ENCODE data around the gene C12orf75. TPM values are rescaled to one million over a fixed set of nuclear protein-coding genes. Genes with fewer than 3 reads are reported as not detected.
"Not testable (repeated sequence)": the region's sequence is repeated elsewhere in the genome, so short reads cannot be mapped to it uniquely, and the experiment has no call there.

Gene C12orf75
- total RNA-seq, 4 donors from 2014 or later, result 16.1 to 20.1 (median 18.3) TPM

- no peak for TF ChIP-seq CTCF (IDR thresholded peaks at IDR 0.05)
- no peak for TF ChIP-seq POLR2A (IDR thresholded peaks at IDR 0.05)
- no peak overlapping the region for H3K4me3 ChIP-seq
- H3K27me3 ChIP-seq, result no peaks in the 10 kb centered on the region
- H3K9me3 ChIP-seq, result no peaks in the 10 kb centered on the region
- no peaks in the 10 kb centered on the region for H3K4me1 ChIP-seq
- DNase-seq, result no peak
- no peak overlapping the region for H3K27ac ChIP-seq
- no peaks in the 10 kb centered on the region for H3K36me3 ChIP-seq
These were observed 36.3 kb upstream of the C12orf75 start for GRCh38 chr12:105294161-105294560.

DNA sequence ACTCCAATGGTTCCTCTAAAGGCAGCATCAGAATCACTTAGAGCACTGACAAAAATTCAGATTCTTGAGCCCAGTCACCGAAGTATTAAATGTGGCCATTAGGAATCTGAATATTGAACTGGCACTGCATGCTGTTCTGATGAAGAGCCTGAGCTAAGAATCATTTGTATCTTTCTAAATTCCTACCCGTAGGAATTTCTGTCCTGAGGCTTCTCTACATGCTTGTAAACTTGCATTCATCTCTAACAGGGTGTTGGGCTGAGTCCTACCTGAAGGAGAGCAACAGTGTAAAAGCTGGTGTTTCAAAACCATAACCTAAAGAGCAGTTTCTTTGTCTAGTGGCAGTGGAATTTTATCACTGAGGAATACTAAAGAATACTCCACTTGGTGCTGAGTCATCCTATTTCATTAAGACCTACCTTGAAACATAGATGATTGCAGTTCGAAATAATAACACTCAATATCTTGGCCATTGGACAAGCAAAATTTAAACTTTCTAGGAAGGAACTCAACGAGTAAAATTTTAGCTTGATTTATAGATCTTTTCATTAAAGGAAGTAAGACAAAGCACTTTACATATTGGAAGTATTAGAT is 35.5 kb upstream of the C12orf75 start:
- no peaks in the 10 kb centered on the region for H3K9me3 ChIP-seq
- no peak overlapping the region for H3K27ac ChIP-seq
- no peak for DNase-seq
- no peaks in the 10 kb centered on the region for H3K4me1 ChIP-seq
- no peak for TF ChIP-seq POLR2A (IDR thresholded peaks at IDR 0.05)
- TF ChIP-seq CTCF (IDR thresholded peaks at IDR 0.05), result no peak
- H3K4me3 ChIP-seq, result no peak overlapping the region
- no peaks in the 10 kb centered on the region for H3K27me3 ChIP-seq
- no peaks in the 10 kb centered on the region for H3K36me3 ChIP-seq

DNA sequence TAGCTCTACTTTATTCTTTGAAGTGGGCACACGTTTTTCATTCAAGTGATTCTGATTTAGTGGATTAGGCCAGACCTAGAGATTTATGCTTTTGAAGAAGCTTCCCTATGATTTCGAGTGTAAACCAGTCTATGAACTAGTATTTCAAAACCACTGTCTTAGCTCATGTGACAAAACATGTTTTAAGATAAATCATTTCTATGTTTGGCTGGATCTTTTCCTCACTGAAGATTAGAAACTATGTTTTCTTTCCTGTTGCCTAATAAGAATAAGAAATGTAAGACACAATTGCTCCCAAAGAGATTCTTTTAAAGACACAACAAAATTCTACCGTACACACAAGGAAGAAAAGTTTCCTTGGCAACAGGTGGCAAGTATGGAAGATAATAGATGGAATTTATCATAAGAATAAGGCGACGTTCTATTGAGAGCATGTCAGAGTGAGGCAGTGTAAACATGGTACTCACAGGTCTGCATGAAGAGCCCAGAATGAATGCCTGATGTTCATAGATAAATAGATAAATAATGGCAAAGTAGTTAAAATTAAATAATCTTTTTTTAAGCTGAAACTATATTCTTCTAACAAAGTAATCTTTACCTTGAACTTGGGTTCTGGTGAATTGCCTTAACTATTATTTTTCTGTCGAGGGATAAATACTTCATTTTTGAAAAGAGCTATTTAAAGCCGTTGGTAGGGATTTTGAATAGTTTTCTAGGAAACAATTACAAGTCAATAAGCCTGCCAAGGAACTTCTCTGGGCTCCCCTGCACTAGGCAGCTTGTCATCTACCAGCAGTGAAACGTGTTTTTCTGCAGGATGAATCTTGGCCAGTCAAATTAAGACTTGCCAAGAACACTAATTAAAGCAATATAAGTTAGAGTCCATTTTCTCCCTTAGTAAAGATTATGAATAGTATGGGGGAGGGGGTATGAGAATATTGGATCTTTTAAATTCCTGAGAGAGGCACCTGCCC is 34.1 kb upstream of the C12orf75 start:
- no peak overlapping the region for H3K27ac ChIP-seq
- H3K9me3 ChIP-seq, result no peaks in the 10 kb centered on the region
- no peak for DNase-seq
- no peaks in the 10 kb centered on the region for H3K4me1 ChIP-seq
- no peaks in the 10 kb centered on the region for H3K36me3 ChIP-seq
- no peak overlapping the region for H3K4me3 ChIP-seq
- H3K27me3 ChIP-seq, result no peaks in the 10 kb centered on the region
- TF ChIP-seq POLR2A (IDR thresholded peaks at IDR 0.05), result no peak
- TF ChIP-seq CTCF (IDR thresholded peaks at IDR 0.05), result no peak

DNA sequence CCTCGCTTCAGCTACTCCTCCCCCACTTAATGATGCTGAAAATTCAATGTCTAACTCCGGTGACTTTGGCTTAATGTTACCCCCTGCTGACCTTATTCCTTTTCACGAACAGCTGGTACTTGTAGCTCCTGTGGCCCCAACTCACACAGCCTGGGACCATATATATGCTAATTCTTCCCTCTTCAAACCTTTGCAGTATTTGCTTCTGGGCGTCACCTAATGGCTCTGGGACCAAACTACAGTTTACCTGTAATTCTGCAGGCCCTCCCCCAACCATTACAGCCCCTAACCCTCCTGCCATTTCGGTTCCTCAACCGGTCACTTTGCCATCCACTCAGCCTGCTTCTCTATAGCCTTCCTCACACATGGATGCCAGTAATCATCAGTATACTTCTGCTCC is 29.6 kb upstream of the C12orf75 start:
- H3K4me1 ChIP-seq, result no peaks in the 10 kb centered on the region
- no peaks in the 10 kb centered on the region for H3K27me3 ChIP-seq
- H3K27ac ChIP-seq, result no peak overlapping the region
- no peak overlapping the region for H3K4me3 ChIP-seq
- no peak for TF ChIP-seq POLR2A (IDR thresholded peaks at IDR 0.05)
- TF ChIP-seq CTCF (IDR thresholded peaks at IDR 0.05), result no peak
- H3K36me3 ChIP-seq, result no peaks in the 10 kb centered on the region
- H3K9me3 ChIP-seq, result no peaks in the 10 kb centered on the region
- DNase-seq, result no peak

DNA sequence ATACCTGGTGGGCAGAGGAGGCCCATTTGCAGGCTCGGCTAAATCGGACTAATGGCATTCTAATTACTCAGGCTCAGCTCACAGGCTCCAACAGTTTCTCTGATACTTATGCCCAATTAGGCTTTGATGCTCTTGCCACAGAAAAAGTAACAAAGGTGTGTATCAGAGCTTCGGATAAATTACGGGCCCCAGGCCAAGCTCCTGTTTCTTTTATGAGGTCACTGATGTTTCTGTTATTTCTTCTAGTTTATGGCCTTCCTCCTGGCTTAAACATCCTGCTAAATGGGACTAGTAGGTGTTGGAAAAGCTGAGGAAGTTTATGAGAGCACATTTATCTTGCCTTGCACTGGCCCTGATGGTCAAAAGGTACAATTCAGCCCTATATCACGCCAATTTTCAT is 28.8 kb upstream of the C12orf75 start:
- no peak for TF ChIP-seq CTCF (IDR thresholded peaks at IDR 0.05)
- no peak for TF ChIP-seq POLR2A (IDR thresholded peaks at IDR 0.05)
- DNase-seq, result no peak
- H3K36me3 ChIP-seq, result no peaks in the 10 kb centered on the region
- H3K4me3 ChIP-seq, result no peak overlapping the region
- H3K27ac ChIP-seq, result no peak overlapping the region
- H3K27me3 ChIP-seq, result no peaks in the 10 kb centered on the region
- H3K4me1 ChIP-seq, result no peaks in the 10 kb centered on the region
- no peaks in the 10 kb centered on the region for H3K9me3 ChIP-seq

DNA sequence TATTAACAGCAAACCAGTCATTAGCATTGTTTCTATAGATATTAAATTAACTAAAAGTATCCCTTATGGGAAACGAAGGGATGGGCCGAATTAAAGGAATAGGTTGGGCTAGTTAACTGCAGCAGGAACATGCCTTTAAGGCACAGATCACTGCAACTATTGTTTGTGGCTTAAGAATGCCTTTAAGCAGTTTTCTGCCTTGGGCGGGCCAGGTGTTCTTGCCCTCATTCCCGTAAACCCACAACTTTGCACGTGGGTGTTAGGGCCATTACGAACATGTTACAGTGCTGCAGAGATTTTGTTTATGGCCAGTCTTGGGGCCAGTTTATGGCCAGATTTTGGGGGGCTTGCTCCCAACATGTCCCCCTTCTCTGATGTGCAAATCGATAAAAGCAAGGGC is 27.5 kb upstream of the C12orf75 start:
- H3K36me3 ChIP-seq, DNase-seq, H3K4me1 ChIP-seq, H3K27me3 ChIP-seq, H3K9me3 ChIP-seq, H3K4me3 ChIP-seq, H3K27ac ChIP-seq: not testable (repeated sequence)

DNA sequence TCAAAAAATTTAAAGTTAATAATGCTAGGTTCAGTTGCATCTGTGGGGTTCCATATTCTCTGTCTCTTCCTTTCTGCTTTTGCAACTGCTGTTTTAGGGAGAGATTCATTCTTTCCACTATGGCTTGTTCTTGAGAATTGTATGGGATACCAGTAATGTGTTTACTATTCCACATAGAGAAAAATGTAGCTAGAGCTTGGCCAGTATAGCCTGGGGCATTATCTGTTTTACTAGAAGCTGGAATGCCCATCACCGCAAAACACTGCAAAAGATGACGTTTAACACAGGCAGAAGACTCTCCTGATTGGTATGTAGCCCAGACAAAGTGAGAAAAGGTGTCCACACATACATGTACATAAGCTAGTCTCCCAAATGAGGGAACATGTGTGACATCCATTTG is 25.9 kb upstream of the C12orf75 start:
- not testable (repeated sequence) for H3K27ac ChIP-seq, DNase-seq, H3K36me3 ChIP-seq, H3K4me3 ChIP-seq, H3K9me3 ChIP-seq, H3K27me3 ChIP-seq, H3K4me1 ChIP-seq

DNA sequence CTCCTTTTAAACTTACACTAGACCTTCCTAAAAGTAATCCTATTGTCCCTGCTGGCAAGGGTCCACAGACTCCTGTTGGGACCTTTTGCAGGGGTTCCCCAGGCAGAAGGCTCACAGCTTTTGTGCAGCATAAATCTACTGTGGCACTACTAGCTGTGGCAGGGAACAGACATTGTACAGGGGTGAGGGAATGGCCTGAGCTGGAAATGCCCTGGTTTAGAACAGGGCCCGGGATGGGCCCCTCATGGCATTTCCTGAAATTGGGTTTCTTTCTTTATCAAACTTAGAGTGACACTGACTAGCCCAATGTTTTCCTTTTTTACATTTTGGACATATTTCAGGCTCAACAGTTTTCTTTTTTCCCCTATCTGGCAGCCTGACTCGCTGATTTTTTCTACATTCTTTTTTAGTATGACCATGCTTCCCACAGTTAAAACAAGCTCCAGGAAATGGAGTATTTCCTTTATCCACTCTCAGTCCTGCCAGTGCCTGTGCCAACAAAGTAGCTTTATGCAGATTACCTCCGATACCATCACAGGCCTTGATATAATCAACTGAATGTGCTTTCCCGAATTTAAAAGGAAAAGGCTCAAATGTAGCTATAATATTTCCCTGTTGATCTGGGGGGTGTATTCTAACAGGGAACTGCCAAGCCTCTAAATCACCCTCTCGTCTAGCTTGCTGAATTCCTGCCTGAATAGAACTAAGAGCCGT is 22.7 kb upstream of the C12orf75 start:
- not testable (repeated sequence) for H3K27me3 ChIP-seq, DNase-seq, H3K36me3 ChIP-seq, H3K4me3 ChIP-seq, H3K4me1 ChIP-seq, H3K9me3 ChIP-seq, H3K27ac ChIP-seq

GRCh38 chr12:105308839-105309238 is 21.7 kb upstream of the C12orf75 start:
- not testable (repeated sequence) for H3K4me1 ChIP-seq, H3K4me3 ChIP-seq, H3K27me3 ChIP-seq, H3K36me3 ChIP-seq, H3K9me3 ChIP-seq, H3K27ac ChIP-seq, DNase-seq

All from Peyer's patch (tissue), 4 donors.